ENCODE data around the gene THAP4. TPM values are rescaled to one million over a fixed set of nuclear protein-coding genes. Genes with fewer than 3 reads are reported as not detected.

THAP4 gene
- total and polyA plus RNA-seq, 2 of the 13 experiments (the other 11 are each of a cell fraction or from before 2014, with no cell fraction given): 59.7 to 75.7 TPM

DNA sequence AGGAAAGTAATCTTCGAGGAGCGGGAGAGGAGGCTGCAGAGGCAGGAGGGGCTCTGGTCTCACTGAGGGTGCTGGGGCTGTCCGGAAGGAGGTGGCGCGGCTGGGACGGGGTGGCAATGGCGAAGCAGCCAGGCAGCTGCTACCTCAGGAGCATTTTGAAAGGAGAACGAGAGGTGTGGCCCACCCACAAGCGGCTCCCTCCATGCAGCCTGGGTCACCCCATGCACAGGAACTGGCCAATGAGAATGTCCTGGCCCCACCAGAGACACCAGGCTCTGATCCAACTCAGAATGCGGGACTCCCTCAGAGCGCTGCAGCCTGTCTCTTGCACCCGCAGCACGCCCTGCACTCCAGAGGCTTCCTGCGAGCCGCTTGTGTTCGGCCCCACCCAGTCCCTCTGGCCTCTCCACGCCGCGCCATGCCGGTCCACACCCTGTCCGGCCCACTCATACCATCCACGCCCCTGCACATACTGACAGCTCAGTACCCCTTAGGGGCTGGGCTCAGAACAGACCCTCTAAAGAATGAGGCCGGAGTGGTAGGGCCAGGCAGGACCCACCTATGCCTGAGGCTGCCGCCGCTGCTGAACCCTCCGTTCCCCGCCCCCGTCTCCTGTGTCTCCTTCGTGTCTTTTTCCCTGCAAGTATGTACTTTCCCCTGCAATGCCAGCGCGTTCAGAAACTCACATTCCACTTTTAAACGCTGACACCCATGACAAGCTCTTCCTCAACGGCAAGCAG lies 84.8 kb downstream of the THAP4 start (continued):
- TF ChIP-seq, protein P1, sequence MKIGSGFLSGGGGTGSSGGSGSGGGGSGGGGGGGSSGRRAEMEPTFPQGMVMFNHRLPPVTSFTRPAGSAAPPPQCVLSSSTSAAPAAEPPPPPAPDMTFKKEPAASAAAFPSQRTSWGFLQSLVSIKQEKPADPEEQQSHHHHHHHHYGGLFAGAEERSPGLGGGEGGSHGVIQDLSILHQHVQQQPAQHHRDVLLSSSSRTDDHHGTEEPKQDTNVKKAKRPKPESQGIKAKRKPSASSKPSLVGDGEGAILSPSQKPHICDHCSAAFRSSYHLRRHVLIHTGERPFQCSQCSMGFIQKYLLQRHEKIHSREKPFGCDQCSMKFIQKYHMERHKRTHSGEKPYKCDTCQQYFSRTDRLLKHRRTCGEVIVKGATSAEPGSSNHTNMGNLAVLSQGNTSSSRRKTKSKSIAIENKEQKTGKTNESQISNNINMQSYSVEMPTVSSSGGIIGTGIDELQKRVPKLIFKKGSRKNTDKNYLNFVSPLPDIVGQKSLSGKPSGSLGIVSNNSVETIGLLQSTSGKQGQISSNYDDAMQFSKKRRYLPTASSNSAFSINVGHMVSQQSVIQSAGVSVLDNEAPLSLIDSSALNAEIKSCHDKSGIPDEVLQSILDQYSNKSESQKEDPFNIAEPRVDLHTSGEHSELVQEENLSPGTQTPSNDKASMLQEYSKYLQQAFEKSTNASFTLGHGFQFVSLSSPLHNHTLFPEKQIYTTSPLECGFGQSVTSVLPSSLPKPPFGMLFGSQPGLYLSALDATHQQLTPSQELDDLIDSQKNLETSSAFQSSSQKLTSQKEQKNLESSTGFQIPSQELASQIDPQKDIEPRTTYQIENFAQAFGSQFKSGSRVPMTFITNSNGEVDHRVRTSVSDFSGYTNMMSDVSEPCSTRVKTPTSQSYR (CRISPR knock-in tag; IDR thresholded peaks at IDR 0.05; ENCODE audit: borderline replicate concordance): no peak
- no peak; the same call in 1 of the 2 replicates for TF ChIP-seq ZNF451 (CRISPR knock-in tag; IDR thresholded peaks at IDR 0.05)
- no peak for TF ChIP-seq ZNF160 (CRISPR knock-in tag; IDR thresholded peaks at IDR 0.05)
- no peak; the same call in 1 of the 2 replicates for TF ChIP-seq BORCS8-MEF2B (CRISPR knock-in tag; IDR thresholded peaks at IDR 0.05)
- peak; percentile 18; the same call in 1 of the 2 replicates for TF ChIP-seq SRY (CRISPR knock-in tag; IDR thresholded peaks at IDR 0.05)
- TF ChIP-seq, protein P2, sequence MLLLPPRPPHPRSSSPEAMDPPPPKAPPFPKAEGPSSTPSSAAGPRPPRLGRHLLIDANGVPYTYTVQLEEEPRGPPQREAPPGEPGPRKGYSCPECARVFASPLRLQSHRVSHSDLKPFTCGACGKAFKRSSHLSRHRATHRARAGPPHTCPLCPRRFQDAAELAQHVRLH (CRISPR knock-in tag; IDR thresholded peaks at IDR 0.05; ENCODE audit: borderline replicate concordance, low read depth): no peak
- TF ChIP-seq ZNF337 (CRISPR knock-in tag; IDR thresholded peaks at IDR 0.05; ENCODE audit: borderline replicate concordance, low read depth): no peak
- no peak for TF ChIP-seq NFE2 (CRISPR knock-in tag; IDR thresholded peaks at IDR 0.05)
- no peak for TF ChIP-seq ZNF331 (CRISPR knock-in tag; IDR thresholded peaks at IDR 0.05)
- TF ChIP-seq PITX1 (CRISPR knock-in tag; IDR thresholded peaks at IDR 0.05): peak; percentile 9; the same call in 1 of the 2 replicates
- TF ChIP-seq, protein P3, sequence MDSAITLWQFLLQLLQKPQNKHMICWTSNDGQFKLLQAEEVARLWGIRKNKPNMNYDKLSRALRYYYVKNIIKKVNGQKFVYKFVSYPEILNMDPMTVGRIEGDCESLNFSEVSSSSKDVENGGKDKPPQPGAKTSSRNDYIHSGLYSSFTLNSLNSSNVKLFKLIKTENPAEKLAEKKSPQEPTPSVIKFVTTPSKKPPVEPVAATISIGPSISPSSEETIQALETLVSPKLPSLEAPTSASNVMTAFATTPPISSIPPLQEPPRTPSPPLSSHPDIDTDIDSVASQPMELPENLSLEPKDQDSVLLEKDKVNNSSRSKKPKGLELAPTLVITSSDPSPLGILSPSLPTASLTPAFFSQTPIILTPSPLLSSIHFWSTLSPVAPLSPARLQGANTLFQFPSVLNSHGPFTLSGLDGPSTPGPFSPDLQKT (CRISPR knock-in tag; IDR thresholded peaks at IDR 0.05; ENCODE audit: borderline replicate concordance): no peak
- TF ChIP-seq ONECUT2 (CRISPR knock-in tag; IDR thresholded peaks at IDR 0.05): no peak
- TF ChIP-seq, protein P4, sequence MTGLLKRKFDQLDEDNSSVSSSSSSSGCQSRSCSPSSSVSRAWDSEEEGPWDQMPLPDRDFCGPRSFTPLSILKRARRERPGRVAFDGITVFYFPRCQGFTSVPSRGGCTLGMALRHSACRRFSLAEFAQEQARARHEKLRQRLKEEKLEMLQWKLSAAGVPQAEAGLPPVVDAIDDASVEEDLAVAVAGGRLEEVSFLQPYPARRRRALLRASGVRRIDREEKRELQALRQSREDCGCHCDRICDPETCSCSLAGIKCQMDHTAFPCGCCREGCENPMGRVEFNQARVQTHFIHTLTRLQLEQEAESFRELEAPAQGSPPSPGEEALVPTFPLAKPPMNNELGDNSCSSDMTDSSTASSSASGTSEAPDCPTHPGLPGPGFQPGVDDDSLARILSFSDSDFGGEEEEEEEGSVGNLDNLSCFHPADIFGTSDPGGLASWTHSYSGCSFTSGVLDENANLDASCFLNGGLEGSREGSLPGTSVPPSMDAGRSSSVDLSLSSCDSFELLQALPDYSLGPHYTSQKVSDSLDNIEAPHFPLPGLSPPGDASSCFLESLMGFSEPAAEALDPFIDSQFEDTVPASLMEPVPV (CRISPR knock-in tag; IDR thresholded peaks at IDR 0.05): no peak
- no peak for TF ChIP-seq MAZ (IDR thresholded peaks at IDR 0.05; ENCODE audit: borderline replicate concordance, low read depth, low read length)
- TF ChIP-seq MAZ (CRISPR knock-in tag; IDR thresholded peaks at IDR 0.05; ENCODE audit: low read depth): no peak
- TF ChIP-seq DNMT1 (CRISPR knock-in tag; IDR thresholded peaks at IDR 0.05): peak; percentile 91; the same call in 1 of the 2 replicates
- TF ChIP-seq HNF4A (CRISPR knock-in tag; IDR thresholded peaks at IDR 0.05): no peak
- TF ChIP-seq, protein P5, sequence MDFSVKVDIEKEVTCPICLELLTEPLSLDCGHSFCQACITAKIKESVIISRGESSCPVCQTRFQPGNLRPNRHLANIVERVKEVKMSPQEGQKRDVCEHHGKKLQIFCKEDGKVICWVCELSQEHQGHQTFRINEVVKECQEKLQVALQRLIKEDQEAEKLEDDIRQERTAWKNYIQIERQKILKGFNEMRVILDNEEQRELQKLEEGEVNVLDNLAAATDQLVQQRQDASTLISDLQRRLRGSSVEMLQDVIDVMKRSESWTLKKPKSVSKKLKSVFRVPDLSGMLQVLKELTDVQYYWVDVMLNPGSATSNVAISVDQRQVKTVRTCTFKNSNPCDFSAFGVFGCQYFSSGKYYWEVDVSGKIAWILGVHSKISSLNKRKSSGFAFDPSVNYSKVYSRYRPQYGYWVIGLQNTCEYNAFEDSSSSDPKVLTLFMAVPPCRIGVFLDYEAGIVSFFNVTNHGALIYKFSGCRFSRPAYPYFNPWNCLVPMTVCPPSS (IDR thresholded peaks at IDR 0.05): no peak
- TF ChIP-seq ZNF441 (CRISPR knock-in tag; IDR thresholded peaks at IDR 0.05; ENCODE audit: borderline replicate concordance): no peak
